Naive thymus-derived CD8-positive, alpha-beta T cell (primary cell): Measurements from ENCODE around the gene ART4. TPM values are rescaled to one million over a fixed set of nuclear protein-coding genes. Genes with fewer than 3 reads are reported as not detected.

Experiments
- ATAC-seq, 2 donors: fragments of 150-1000 bp; cut with Tn5 transposase in 1 of 2; sonication (Bioruptor Pico), chemical (Tn5 transposase) in 1 of 2; 1 replicate in 1 of 2; 2 replicates in 1 of 2; pipeline ENCODE4 v1.10.0; 2021; ENCODE audit warnings: mild to moderate bottlenecking in 2 of 2, moderate library complexity in 2 of 2
- POLR2A ChIA-PET: fragments of 350-600 bp; sonication (Branson Sonifier 250); formaldehyde crosslinking; loops from one replicate; lab custom pipeline; 2021; ENCODE audit warnings: antibody characterized with exemption; lab: Charles Lee
- DNase-seq, 10 donors: peaks; one replicate each; pipeline versions ENCODE4 v3.0.0 to v3.0.0-alpha.2; 2020 to 2022
- H3K27ac Mint-ChIP-seq, 10 donors: one replicate each; pipeline ENCODE4 v1.8.0; 2020 to 2022; ENCODE audit warnings: mild to moderate bottlenecking in 10 of 10, mixed read lengths in 10 of 10, moderate library complexity in 4 of 10, inconsistent platforms in 1 of 10
- H3K27me3 Mint-ChIP-seq, 5 donors: one replicate each; pipeline ENCODE4 v1.8.0; 2021 to 2022; ENCODE audit warnings: mixed read lengths in 5 of 5
- H3K36me3 Mint-ChIP-seq, 3 donors: one replicate each; pipeline ENCODE4 v1.8.0; 2020 to 2022; ENCODE audit warnings: mixed read lengths in 3 of 3, mild to moderate bottlenecking in 2 of 3, inconsistent platforms in 1 of 3
- H3K4me1 Mint-ChIP-seq, 4 donors: one replicate each; pipeline ENCODE4 v1.8.0; 2021 to 2022; ENCODE audit warnings: mixed read lengths in 4 of 4
- H3K4me3 Mint-ChIP-seq, 10 donors: one replicate each; pipeline ENCODE4 v1.8.0; 2020 to 2022; ENCODE audit warnings: mild to moderate bottlenecking in 10 of 10, mixed read lengths in 10 of 10, moderate library complexity in 6 of 10, inconsistent platforms in 1 of 10
- H3K9me3 Mint-ChIP-seq, 9 donors: one replicate each; pipeline ENCODE4 v1.8.0; 2020 to 2022; ENCODE audit warnings: mixed read lengths in 9 of 9, mild to moderate bottlenecking in 3 of 9, inconsistent platforms in 1 of 9, moderate library complexity in 1 of 9
- polyA plus RNA-seq, 3 donors: library from polyadenylated mRNA; unstranded; fragments of 300-500 nt; fragmentation: Illumina TruSeq; gene quantifications; one replicate each; pipeline ENCODE4 v1.2.3, GENCODE V29; 2021
- total RNA-seq, 8 experiments: library from RNA in 2 of 8; stranded (reverse) in 2 of 8; gene quantifications; one replicate each; pipeline ENCODE4 v1.2.3 and lab custom pipeline; 2021 to 2026

The ART4 gene
- total and polyA plus RNA-seq, 5 experiments from 2014 or later: not detected

DNA sequence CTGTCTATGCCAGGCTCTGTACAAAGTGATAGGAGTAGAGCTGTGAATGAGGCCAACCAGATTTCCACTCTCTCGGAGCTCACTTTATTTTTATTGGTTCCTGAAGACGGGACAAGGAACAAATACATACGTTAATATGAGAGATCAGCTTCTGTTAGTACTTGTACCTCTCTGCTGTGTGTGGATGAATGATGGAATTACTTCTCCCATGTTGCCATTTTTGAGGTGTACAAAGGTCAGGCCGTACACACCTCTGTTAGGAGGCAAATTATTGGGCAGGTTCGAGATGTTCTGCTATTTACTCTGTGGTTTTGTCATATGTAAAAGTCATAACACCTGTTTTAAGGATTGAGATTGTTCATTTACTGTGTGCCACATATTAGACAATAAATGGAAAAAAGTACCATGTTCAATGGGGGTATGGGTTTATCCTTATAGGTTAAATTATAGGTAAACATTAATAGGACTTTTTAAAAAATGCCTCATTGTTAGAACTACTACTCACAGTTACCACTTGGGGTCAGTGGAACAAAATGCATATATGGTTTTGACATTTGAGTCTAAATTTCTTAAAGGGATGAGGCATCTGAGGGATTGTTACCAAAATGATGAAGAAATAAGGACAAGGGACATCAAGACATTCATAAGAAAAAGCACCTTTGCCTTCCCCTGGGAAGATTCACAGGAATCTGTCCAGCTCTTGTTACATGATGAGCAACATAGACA lies 66.9 kb downstream of the ART4 start:
- H3K4me3 Mint-ChIP-seq: peak overlapping the region in 8 of 10 donors; percentile 7 to 100 (median 93)
- H3K4me1 Mint-ChIP-seq: peaks cover 25 to 54% (median 53%) of the 10 kb centered on the region in 4 donors
- no peak for ATAC-seq

DNA sequence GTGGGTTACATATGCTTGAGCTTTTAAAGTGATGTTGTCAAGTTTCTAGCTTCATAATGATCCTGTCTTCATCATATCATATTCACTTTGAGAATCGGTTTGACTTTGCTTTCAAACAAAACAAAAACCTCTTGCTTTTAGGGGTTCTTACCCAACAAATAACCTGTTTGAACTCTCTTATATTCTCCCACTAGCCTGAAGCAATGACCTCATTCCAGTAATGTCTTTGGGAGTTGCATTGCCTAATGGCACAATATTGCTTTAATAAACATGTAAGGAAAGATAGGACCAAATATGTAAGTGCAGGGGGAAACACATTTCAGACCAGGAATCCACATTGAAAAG lies 67.7 kb downstream of the ART4 start:
- Mint-ChIP-seq H3K36me3 (peaks cover 0 to 2% (median 0%) of the 10 kb centered on the region in 3 donors), H3K27ac (peak overlapping the region; percentile 89 to 99 (median 97)), H3K27me3 (peaks cover 0 to 3% (median 0%) of the 10 kb centered on the region in 5 donors), H3K4me3 (peak overlapping the region; percentile 91 to 100 (median 98)), H3K4me1 (peaks cover 30 to 58% (median 54%) of the 10 kb centered on the region in 4 donors), H3K9me3 (peaks cover 0 to 3% (median 0%) of the 10 kb centered on the region in 9 donors)
- POLR2A ChIA-PET: interaction anchor here (0.9 to 8.3 kb wide), 3 partner anchors 9 to 36 kb away, joined by 4 to 223 read pairs (median 4); partner anchors contain the start of genes C12orf60 and WBP11
- no peak for ATAC-seq
- no peak for DNase-seq

More for the DNA sequence above, 66.9 kb downstream of the ART4 start:
- Mint-ChIP-seq H3K27ac (peak overlapping the region in 7 of 10 donors; percentile 31 to 99 (median 96)), H3K9me3 (peaks cover 0 to 3% (median 0%) of the 10 kb centered on the region in 9 donors), H3K27me3 (no peaks in the 10 kb centered on the region), H3K36me3 (no peaks in the 10 kb centered on the region)
- POLR2A ChIA-PET: interaction anchor here (1.2 to 8.3 kb wide), 2 partner anchors 9 to 28 kb away, joined by 4 to 223 read pairs; partner anchors contain the start of genes C12orf60 and WBP11
- DNase-seq: peak in 1 of 10 donors; percentile 15

Other genes with a start within 250 kb of the ART4 start
- gene GUCY2C, start 146.9 kb downstream of the ART4 start, total RNA-seq: not detected
- not detected for gene GUCY2C, start 146.9 kb downstream of the ART4 start, polyA plus RNA-seq
- gene WBP11, start 40.0 kb downstream of the ART4 start, total RNA-seq: 100 to 1,000 TPM in 1 of 2 experiments, 10 to 100 TPM in 1; 93.8 to 106 TPM
- 10 to 100 TPM; 59.5 to 66.5 (median 59.8) TPM for gene WBP11, start 40.0 kb downstream of the ART4 start, polyA plus RNA-seq
- gene C12orf60, start 39.9 kb downstream of the ART4 start, total RNA-seq: 1 to 10 TPM in 1 of 2 experiments, under 1 TPM in 1; 0.71 to 1.3 TPM
- 1 to 10 TPM in 2 of 3 donors, under 1 TPM in 1; 0.98 to 2.5 (median 1.7) TPM for gene C12orf60, start 39.9 kb downstream of the ART4 start, polyA plus RNA-seq
- not detected for gene SMCO3, start 29.3 kb downstream of the ART4 start, total RNA-seq
- under 1 TPM in 1 of 3 donors, not detected in 2; 0.07 TPM for gene SMCO3, start 29.3 kb downstream of the ART4 start, polyA plus RNA-seq
- 1 to 10 TPM; 3.7 to 4.1 TPM for gene MGP, start 42.3 kb upstream of the ART4 start, total RNA-seq
- under 1 TPM; 0.14 to 0.48 (median 0.17) TPM for gene MGP, start 42.3 kb upstream of the ART4 start, polyA plus RNA-seq
- 10 to 100 TPM; 23.9 to 25.8 TPM for gene ERP27, start 95.0 kb upstream of the ART4 start, total RNA-seq
- gene ERP27, start 95.0 kb upstream of the ART4 start, polyA plus RNA-seq: 1 to 10 TPM; 3.2 to 4.4 (median 3.9) TPM
- gene ARHGDIB, start 118.1 kb upstream of the ART4 start, total RNA-seq: 100 to 1,000 TPM; 937 to 948 TPM
- 1,000 to 10,000 TPM; 3,195 to 3,446 (median 3,407) TPM for gene ARHGDIB, start 118.1 kb upstream of the ART4 start, polyA plus RNA-seq
- gene PDE6H, start 129.5 kb upstream of the ART4 start, total RNA-seq: not detected
- gene PDE6H, start 129.5 kb upstream of the ART4 start, polyA plus RNA-seq: not detected